Mucosa of rectum (tissue), 2 donors: ENCODE results near the gene RAB40B.

Source experiments
- H3K27ac ChIP-seq, 2 donors: one replicate each; pipeline ENCODE4 v1.7.0; 2013; ENCODE audit warnings: inconsistent platforms in 2 of 2, low read depth in 2 of 2, low read length in 2 of 2
- H3K27me3 ChIP-seq, 2 donors: one replicate each; pipeline ENCODE4 v1.7.0; 2013; ENCODE audit warnings: low read length in 2 of 2; ENCODE audit not compliant: control insufficient read depth in 2 of 2, insufficient read depth in 2 of 2
- H3K36me3 ChIP-seq, 2 donors: one replicate each; pipeline ENCODE4 v1.7.0; 2013; ENCODE audit warnings: low read length in 2 of 2; ENCODE audit not compliant: control insufficient read depth in 2 of 2, insufficient read depth in 2 of 2
- H3K4me1 ChIP-seq, 2 donors: one replicate each; pipeline ENCODE4 v1.7.0; 2013; ENCODE audit warnings: low read length in 2 of 2, mild to moderate bottlenecking in 1 of 2; ENCODE audit not compliant: control insufficient read depth in 2 of 2, insufficient read depth in 2 of 2
- H3K4me3 ChIP-seq, 2 donors: one replicate each; pipeline ENCODE4 v1.7.0; 2013; ENCODE audit warnings: low read length in 2 of 2
- H3K9ac ChIP-seq, 2 donors: one replicate each; pipeline ENCODE4 v1.7.0; 2013; ENCODE audit warnings: low read length in 2 of 2, low read depth in 1 of 2, mild to moderate bottlenecking in 1 of 2
- H3K9me3 ChIP-seq, 2 donors: one replicate each; pipeline ENCODE4 v1.7.0; 2013; ENCODE audit warnings: low read length in 2 of 2; ENCODE audit not compliant: control insufficient read depth in 2 of 2
- donor health status: healthy.
- donor health status: Normal muscosa, but diverticular disease.

RAB40B gene

GRCh38 chr17:82640036-82640435 lies 58.5 kb downstream of the RAB40B start:
- peaks cover 45 to 49% of the 10 kb centered on the region in 2 donors for H3K36me3 ChIP-seq
- no peak overlapping the region for H3K9ac ChIP-seq

GRCh38 chr17:82639628-82640027 lies 58.9 kb downstream of the RAB40B start:
- no peaks in the 10 kb centered on the region for H3K27me3 ChIP-seq
- H3K9ac ChIP-seq: no peak overlapping the region
- no peaks in the 10 kb centered on the region for H3K4me1 ChIP-seq
- H3K9me3 ChIP-seq: peaks cover 0 to 2% of the 10 kb centered on the region in 2 donors
- H3K4me3 ChIP-seq: no peak overlapping the region
- H3K27ac ChIP-seq: no peak overlapping the region
- H3K36me3 ChIP-seq: peaks cover 45 to 49% of the 10 kb centered on the region in 2 donors

More at GRCh38 chr17:82640036-82640435, 58.5 kb downstream of the RAB40B start:
- Histone ChIP-seq H3K4me3 (no peak overlapping the region), H3K9me3 (peaks cover 0 to 2% of the 10 kb centered on the region in 2 donors), H3K27ac (no peak overlapping the region), H3K4me1 (no peaks in the 10 kb centered on the region), H3K27me3 (no peaks in the 10 kb centered on the region)

GRCh38 chr17:82638183-82638773 lies 60.2 kb downstream of the RAB40B start:
- H3K36me3 ChIP-seq: peaks cover 33 to 39% of the 10 kb centered on the region in 2 donors
- no peak overlapping the region for H3K4me3 ChIP-seq
- no peak overlapping the region for H3K27ac ChIP-seq
- H3K9me3 ChIP-seq: peaks cover 0 to 2% of the 10 kb centered on the region in 2 donors
- H3K27me3 ChIP-seq: no peaks in the 10 kb centered on the region
- no peak overlapping the region for H3K9ac ChIP-seq
- H3K4me1 ChIP-seq: no peaks in the 10 kb centered on the region

- H3K36me3 ChIP-seq: peaks cover 26 to 29% of the 10 kb centered on the region in 2 donors
- no peak overlapping the region for H3K4me3 ChIP-seq
- H3K4me1 ChIP-seq: no peaks in the 10 kb centered on the region
- H3K9ac ChIP-seq: no peak overlapping the region
- peak overlapping the region; percentile 65 to 71 for H3K27ac ChIP-seq
- H3K9me3 ChIP-seq: peaks cover 0 to 2% of the 10 kb centered on the region in 2 donors
- no peaks in the 10 kb centered on the region for H3K27me3 ChIP-seq
Measured at GRCh38 chr17:82636626-82637598, 61.6 kb downstream of the RAB40B start.

GRCh38 chr17:82633343-82633742 lies 65.2 kb downstream of the RAB40B start:
- Histone ChIP-seq H3K36me3 (peaks cover 24 to 34% of the 10 kb centered on the region in 2 donors), H3K9ac (no peak overlapping the region), H3K27ac (no peak overlapping the region), H3K4me1 (no peaks in the 10 kb centered on the region), H3K27me3 (no peaks in the 10 kb centered on the region), H3K4me3 (no peak overlapping the region), H3K9me3 (peaks cover 0 to 2% of the 10 kb centered on the region in 2 donors)

- no peaks in the 10 kb centered on the region for H3K4me1 ChIP-seq
- H3K27ac ChIP-seq: no peak overlapping the region
- H3K4me3 ChIP-seq: no peak overlapping the region
- no peaks in the 10 kb centered on the region for H3K27me3 ChIP-seq
- peaks cover 0 to 2% of the 10 kb centered on the region in 2 donors for H3K9me3 ChIP-seq
- H3K36me3 ChIP-seq: peaks cover 26 to 39% of the 10 kb centered on the region in 2 donors
- no peak overlapping the region for H3K9ac ChIP-seq
Measured at GRCh38 chr17:82632451-82632850, 66.0 kb downstream of the RAB40B start.

GRCh38 chr17:82631544-82631943 lies 67.0 kb downstream of the RAB40B start:
- no peaks in the 10 kb centered on the region for H3K4me1 ChIP-seq
- H3K9ac ChIP-seq: no peak overlapping the region
- H3K36me3 ChIP-seq: peaks cover 30 to 40% of the 10 kb centered on the region in 2 donors
- no peak overlapping the region for H3K4me3 ChIP-seq
- no peaks in the 10 kb centered on the region for H3K27me3 ChIP-seq
- H3K9me3 ChIP-seq: no peaks in the 10 kb centered on the region
- H3K27ac ChIP-seq: no peak overlapping the region

- Histone ChIP-seq H3K9ac (no peak overlapping the region), H3K9me3 (no peaks in the 10 kb centered on the region), H3K27ac (no peak overlapping the region), H3K27me3 (no peaks in the 10 kb centered on the region), H3K36me3 (peaks cover 36 to 50% of the 10 kb centered on the region in 2 donors), H3K4me1 (no peaks in the 10 kb centered on the region), H3K4me3 (no peak overlapping the region)
Measured at GRCh38 chr17:82630212-82630611, 68.3 kb downstream of the RAB40B start.

GRCh38 chr17:82629748-82630147 lies 68.8 kb downstream of the RAB40B start:
- H3K27me3 ChIP-seq: no peaks in the 10 kb centered on the region
- H3K9ac ChIP-seq: no peak overlapping the region
- no peaks in the 10 kb centered on the region for H3K9me3 ChIP-seq
- H3K4me3 ChIP-seq: no peak overlapping the region
- peaks cover 40 to 55% of the 10 kb centered on the region in 2 donors for H3K36me3 ChIP-seq
- no peak overlapping the region for H3K27ac ChIP-seq
- no peaks in the 10 kb centered on the region for H3K4me1 ChIP-seq

GRCh38 chr17:82627405-82627804 lies 71.1 kb downstream of the RAB40B start:
- Histone ChIP-seq H3K9ac (no peak overlapping the region), H3K4me3 (no peak overlapping the region), H3K4me1 (no peaks in the 10 kb centered on the region), H3K9me3 (no peaks in the 10 kb centered on the region), H3K27ac (no peak overlapping the region), H3K27me3 (no peaks in the 10 kb centered on the region), H3K36me3 (peaks cover 46 to 55% of the 10 kb centered on the region in 2 donors)
